ENCODE data around the gene TARDBP.
A peak's percentile ranks its signal among the peaks of the same experiment; 100 is the strongest.
"Not testable (repeated sequence)": the region's sequence is repeated elsewhere in the genome, so short reads cannot be mapped to it uniquely, and the experiment has no call there.

The TARDBP gene

DNA sequence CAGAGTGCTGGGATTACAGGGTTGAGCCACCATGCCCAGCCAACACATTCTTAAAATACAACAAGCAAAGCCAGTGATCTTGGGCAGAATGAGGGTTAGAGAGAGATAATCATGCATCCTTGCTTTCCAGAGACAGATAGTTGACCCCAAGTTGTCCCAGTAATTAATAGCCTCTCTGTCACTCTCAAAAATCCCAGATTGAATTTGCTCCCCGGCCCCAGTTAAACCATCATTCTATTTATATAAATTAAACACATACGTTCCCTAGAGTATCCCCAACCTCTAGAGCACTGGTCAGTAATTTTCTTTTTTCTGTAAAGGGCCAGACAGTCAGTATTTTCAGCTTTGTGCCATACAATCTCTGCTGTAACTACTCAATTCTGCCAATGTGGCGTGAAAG, 16.4 kb upstream of the TARDBP start:
- no peak for DNase-seq (ENCODE audit: low read depth)
- H3K4me3 ChIP-seq (ENCODE audit: low read length), result no peak overlapping the region
- TF ChIP-seq CTCF (conservative IDR thresholded peaks at IDR 0.05; ENCODE audit: low read length), result no peak

DNA sequence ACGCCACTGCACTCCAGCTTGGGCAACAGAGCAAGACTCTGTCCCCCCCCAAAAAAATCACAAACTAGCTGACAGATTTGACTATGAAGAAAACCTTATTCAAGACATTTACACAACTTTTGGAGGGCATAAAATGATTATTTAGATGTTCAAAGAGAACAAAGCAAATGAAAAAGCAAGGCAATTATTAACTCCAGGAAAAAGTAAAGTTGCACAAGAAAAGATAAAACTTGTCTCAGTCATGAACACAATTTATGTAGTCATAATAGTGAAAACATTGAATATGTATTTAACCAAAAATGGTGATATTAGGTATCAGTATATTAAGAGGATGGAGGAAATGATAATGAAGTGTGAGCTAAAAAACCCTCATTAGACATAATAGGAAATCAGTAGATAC, 11.9 kb upstream of the TARDBP start:
- TF ChIP-seq CTCF (conservative IDR thresholded peaks at IDR 0.05; ENCODE audit: low read length), result no peak
- H3K4me3 ChIP-seq (ENCODE audit: low read length), result no peak overlapping the region
- DNase-seq (ENCODE audit: low read depth), result no peak

- peak overlapping the region; percentile 93 for H3K4me3 ChIP-seq (ENCODE audit: low read length)
- no peak for TF ChIP-seq CTCF (conservative IDR thresholded peaks at IDR 0.05; ENCODE audit: low read length)
- peak; percentile 29 for DNase-seq (ENCODE audit: low read depth)
Observed at GRCh38 chr1:11013160-11013531, 692 bp downstream of the TARDBP start.

- DNase-seq (ENCODE audit: low read depth); H3K4me3 ChIP-seq (ENCODE audit: low read length): not testable (repeated sequence)
Observed at GRCh38 chr1:11019358-11019757, 6.9 kb downstream of the TARDBP start.

GRCh38 chr1:11019971-11020370, 7.5 kb downstream of the TARDBP start:
- DNase-seq (ENCODE audit: low read depth), result no peak
- no peak overlapping the region for H3K4me3 ChIP-seq (ENCODE audit: low read length)
- TF ChIP-seq CTCF (conservative IDR thresholded peaks at IDR 0.05; ENCODE audit: low read length), result no peak

DNA sequence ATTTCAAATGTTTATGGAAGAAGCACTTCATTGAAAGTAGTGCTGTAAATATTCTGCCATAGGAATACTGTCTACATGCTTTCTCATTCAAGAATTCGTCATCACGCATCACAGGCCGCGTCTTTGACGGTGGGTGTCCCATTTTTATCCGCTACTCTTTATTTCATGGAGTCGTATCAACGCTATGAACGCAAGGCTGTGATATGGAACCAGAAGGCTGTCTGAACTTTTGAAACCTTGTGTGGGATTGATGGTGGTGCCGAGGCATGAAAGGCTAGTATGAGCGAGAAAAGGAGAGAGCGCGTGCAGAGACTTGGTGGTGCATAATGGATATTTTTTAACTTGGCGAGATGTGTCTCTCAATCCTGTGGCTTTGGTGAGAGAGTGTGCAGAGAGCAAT, 10.7 kb downstream of the TARDBP start:
- DNase-seq (ENCODE audit: low read depth), result no peak
- TF ChIP-seq CTCF (conservative IDR thresholded peaks at IDR 0.05; ENCODE audit: low read length), result no peak
- no peak overlapping the region for H3K4me3 ChIP-seq (ENCODE audit: low read length)

DNA sequence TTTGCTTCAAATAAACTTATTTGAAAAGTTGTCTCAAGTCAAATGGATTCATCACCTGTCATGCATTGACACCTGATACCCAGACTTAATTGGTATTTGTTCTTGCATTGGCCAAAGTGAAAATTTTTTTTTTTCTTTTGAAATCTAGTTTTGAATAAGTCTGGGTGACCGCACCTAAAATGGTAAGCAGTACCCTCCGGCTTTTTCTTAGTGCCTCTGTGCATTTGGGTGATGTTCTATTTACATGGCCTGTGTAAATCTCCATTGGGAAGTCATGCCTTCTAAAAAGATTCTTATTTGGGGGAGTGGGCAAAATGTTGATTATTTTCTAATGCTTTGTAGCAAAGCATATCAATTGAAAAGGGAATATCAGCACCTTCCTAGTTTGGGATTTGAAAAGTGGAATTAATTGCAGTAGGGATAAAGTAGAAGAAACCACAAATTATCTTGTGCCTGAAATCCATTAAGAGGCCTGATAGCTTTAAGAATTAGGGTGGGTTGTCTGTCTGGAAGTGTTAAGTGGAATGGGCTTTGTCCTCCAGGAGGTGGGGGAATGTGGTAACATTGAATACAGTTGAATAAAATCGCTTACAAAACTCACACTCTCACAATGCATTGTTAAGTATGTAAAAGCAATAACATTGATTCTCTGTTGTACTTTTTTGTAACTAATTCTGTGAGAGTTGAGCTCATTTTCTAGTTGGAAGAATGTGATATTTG, 11.9 kb downstream of the TARDBP start:
- H3K4me3 ChIP-seq (ENCODE audit: low read length), result no peak overlapping the region
- TF ChIP-seq CTCF (conservative IDR thresholded peaks at IDR 0.05; ENCODE audit: low read length), result no peak
- DNase-seq (ENCODE audit: low read depth), result no peak

GRCh38 chr1:11024874-11025203, 12.4 kb downstream of the TARDBP start:
- no peak for DNase-seq (ENCODE audit: low read depth)
- no peak for TF ChIP-seq CTCF (conservative IDR thresholded peaks at IDR 0.05; ENCODE audit: low read length)

More at GRCh38 chr1:11024874-11025203, 12.4 kb downstream of the TARDBP start:
- H3K4me3 ChIP-seq (ENCODE audit: low read length), result no peak overlapping the region

All from AG10803 (cell line).